22Rv1 (cell line): ENCODE measurements around the gene RNF152.

Source experiments
- H3K27ac ChIP-seq: fragments of 450-650 bp; 2 replicates; pipeline ENCODE4 v1.5.1; 2017
- CTCF ChIP-seq: fragments of 450-650 bp; IDR thresholded peaks from 2 replicates; pipeline ENCODE4 v1.5.1; 2017; ENCODE audit warnings: mild to moderate bottlenecking
- ZFX ChIP-seq: fragments of 450-650 bp; IDR thresholded peaks from 2 replicates; pipeline ENCODE4 v1.6.1; 2017; ENCODE audit warnings: antibody characterized with exemption, borderline replicate concordance

The RNF152 gene

GRCh38 chr18:61887838-61888237 lies 5.0 kb downstream of the RNF152 start:
- no peak for TF ChIP-seq ZFX
- TF ChIP-seq CTCF: no peak

GRCh38 chr18:61883547-61883946 lies 9.3 kb downstream of the RNF152 start:
- TF ChIP-seq CTCF (no peak), ZFX (no peak)

More at GRCh38 chr18:61887838-61888237, 5.0 kb downstream of the RNF152 start:
- peak overlapping the region; percentile 10; the same call in 1 of the 2 replicates for H3K27ac ChIP-seq

GRCh38 chr18:61882296-61883004 lies 10.4 kb downstream of the RNF152 start:
- no peak overlapping the region for H3K27ac ChIP-seq
- no peak for TF ChIP-seq ZFX
- no peak for TF ChIP-seq CTCF

More at GRCh38 chr18:61883547-61883946, 9.3 kb downstream of the RNF152 start:
- H3K27ac ChIP-seq: no peak overlapping the region

GRCh38 chr18:61876899-61877298 lies 15.9 kb downstream of the RNF152 start:
- TF ChIP-seq CTCF (no peak), ZFX (no peak)
- no peak overlapping the region for H3K27ac ChIP-seq

GRCh38 chr18:61870151-61870550 lies 22.7 kb downstream of the RNF152 start:
- no peak overlapping the region for H3K27ac ChIP-seq
- TF ChIP-seq ZFX (no peak), CTCF (no peak)

- H3K27ac ChIP-seq: no peak overlapping the region
- TF ChIP-seq ZFX: no peak
These were observed 23.2 kb downstream of the RNF152 start for GRCh38 chr18:61869636-61870035.

- TF ChIP-seq CTCF: no peak
- no peak for TF ChIP-seq ZFX
These were observed 27.2 kb downstream of the RNF152 start for GRCh38 chr18:61865466-61866175.

More at GRCh38 chr18:61865466-61866175, 27.2 kb downstream of the RNF152 start:
- H3K27ac ChIP-seq: no peak overlapping the region
